SK-N-SH treated with all-trans-retinoic acid at 6 μM for 48 hours (cell line): ENCODE data around the gene ZNF536.
A peak's percentile ranks its signal among the peaks of the same experiment; 100 is the strongest.

Experiments
- ATAC-seq: fragments of 200-7000 bp; cut with Tn5 transposase; 3 replicates; pipeline ENCODE4 v1.9.1; 2020; ENCODE audit warnings: mild to moderate bottlenecking, moderate library complexity
- BACH2 ChIP-seq: fragments of 250-450 bp; sonication (Bioruptor Pico); IDR thresholded peaks from 2 replicates; pipeline ENCODE4 v1.9.0; 2021; ENCODE audit warnings: mild to moderate bottlenecking, borderline replicate concordance
- CSDC2 ChIP-seq: fragments of 250-450 bp; sonication (Bioruptor Pico); IDR thresholded peaks from 2 replicates; pipeline ENCODE4 v1.5.0; 2020; ENCODE audit warnings: mild to moderate bottlenecking, moderate library complexity
- CSRNP3 ChIP-seq: fragments of 250-450 bp; sonication (Bioruptor Pico); IDR thresholded peaks from 2 replicates; pipeline ENCODE4 v1.5.1; 2021; ENCODE audit warnings: mild to moderate bottlenecking, moderate library complexity
- ISL1 ChIP-seq: fragments of 250-450 bp; sonication (Bioruptor Pico); IDR thresholded peaks from 2 replicates; pipeline ENCODE4 v2.1.2; 2022; ENCODE audit warnings: mild to moderate bottlenecking, moderate library complexity
- OSR1 ChIP-seq: fragments of 250-450 bp; sonication (Bioruptor Pico); IDR thresholded peaks from 2 replicates; pipeline ENCODE4 v1.8.0; 2022; ENCODE audit warnings: moderate library complexity, mild to moderate bottlenecking, inconsistent platforms
- PPARA ChIP-seq: fragments of 250-450 bp; sonication (Bioruptor Pico); IDR thresholded peaks from 2 replicates; pipeline ENCODE4 v1.5.0; 2020; ENCODE audit warnings: mild to moderate bottlenecking, borderline replicate concordance
- SNAI2 ChIP-seq: fragments of 250-450 bp; sonication (Bioruptor Pico); IDR thresholded peaks from 2 replicates; pipeline ENCODE4 v1.5.0; 2020; ENCODE audit warnings: mild to moderate bottlenecking, moderate library complexity
- TCF4 ChIP-seq: fragments of 250-450 bp; sonication (Bioruptor Pico); IDR thresholded peaks from 2 replicates; pipeline ENCODE4 v1.8.0; 2021; ENCODE audit warnings: mild to moderate bottlenecking, moderate library complexity, borderline replicate concordance
- TOX ChIP-seq: fragments of 250-450 bp; sonication (Bioruptor Pico); IDR thresholded peaks from 2 replicates; pipeline ENCODE4 v1.8.0; 2021; ENCODE audit warnings: mild to moderate bottlenecking, moderate library complexity, borderline replicate concordance
- ZC3H10 ChIP-seq: fragments of 250-450 bp; sonication (Bioruptor Pico); IDR thresholded peaks from 2 replicates; pipeline ENCODE4 v1.5.1; 2021; ENCODE audit warnings: mild to moderate bottlenecking, moderate library complexity
- ZFP3 ChIP-seq: fragments of 250-450 bp; sonication (Bioruptor Pico); IDR thresholded peaks from 2 replicates; pipeline ENCODE4 v1.5.0; 2020; ENCODE audit warnings: mild to moderate bottlenecking, moderate library complexity
- ZFP30 ChIP-seq: fragments of 450-650 bp; formaldehyde crosslinking; IDR thresholded peaks from 2 replicates; pipeline ENCODE4 v1.5.0; 2022; ENCODE audit warnings: mild to moderate bottlenecking, moderate library complexity
- ZNF565 ChIP-seq: fragments of 450-650 bp; formaldehyde crosslinking; conservative IDR thresholded peaks from 2 replicates; pipeline ENCODE4 v1.5.0; 2020; ENCODE audit warnings: low read depth, mild to moderate bottlenecking, moderate library complexity
- ZNF8 ChIP-seq: fragments of 450-650 bp; formaldehyde crosslinking; IDR thresholded peaks from 2 replicates; pipeline ENCODE4 v1.5.0; 2020; ENCODE audit warnings: mild to moderate bottlenecking, moderate library complexity
- TF ChIP-seq, protein P1 (sequence below): fragments of 250-450 bp; sonication (Bioruptor Pico); IDR thresholded peaks from 2 replicates; pipeline ENCODE4 v1.8.0; 2021; ENCODE audit warnings: low read depth, mild to moderate bottlenecking, moderate library complexity, borderline replicate concordance
- TF ChIP-seq, protein P2 (sequence below): fragments of 250-450 bp; sonication (Bioruptor Pico); IDR thresholded peaks from 2 replicates; pipeline ENCODE4 v1.8.0; 2020; ENCODE audit warnings: mild to moderate bottlenecking, moderate library complexity, borderline replicate concordance
- TF ChIP-seq, protein P3 (sequence below): fragments of 250-450 bp; sonication (Bioruptor Pico); IDR thresholded peaks from 2 replicates; pipeline ENCODE4 v1.5.0; 2020; ENCODE audit warnings: mild to moderate bottlenecking, moderate library complexity
- TF ChIP-seq, protein P4 (sequence below): fragments of 250-450 bp; sonication (Bioruptor Pico); IDR thresholded peaks from 2 replicates; pipeline ENCODE4 v1.5.1; 2020; ENCODE audit warnings: low read depth, mild to moderate bottlenecking, moderate library complexity

The ZNF536 gene

GRCh38 chr19:30420881-30421280 is 48.7 kb downstream of the ZNF536 start:
- TF ChIP-seq BACH2 (CRISPR knock-in tag) (no peak), ZFP3 (CRISPR knock-in tag) (no peak), TOX (no peak)
- no peak for ATAC-seq

- TF ChIP-seq TCF4 (no peak), SNAI2 (CRISPR knock-in tag) (no peak), CSDC2 (CRISPR knock-in tag) (no peak), BACH2 (CRISPR knock-in tag) (no peak), PPARA (CRISPR knock-in tag) (no peak), ISL1 (CRISPR knock-in tag) (no peak), ZC3H10 (CRISPR knock-in tag) (no peak), CSRNP3 (CRISPR knock-in tag) (no peak), ZFP3 (CRISPR knock-in tag) (no peak), TOX (no peak), ZNF565 (CRISPR knock-in tag) (no peak)
- TF ChIP-seq, protein P1, sequence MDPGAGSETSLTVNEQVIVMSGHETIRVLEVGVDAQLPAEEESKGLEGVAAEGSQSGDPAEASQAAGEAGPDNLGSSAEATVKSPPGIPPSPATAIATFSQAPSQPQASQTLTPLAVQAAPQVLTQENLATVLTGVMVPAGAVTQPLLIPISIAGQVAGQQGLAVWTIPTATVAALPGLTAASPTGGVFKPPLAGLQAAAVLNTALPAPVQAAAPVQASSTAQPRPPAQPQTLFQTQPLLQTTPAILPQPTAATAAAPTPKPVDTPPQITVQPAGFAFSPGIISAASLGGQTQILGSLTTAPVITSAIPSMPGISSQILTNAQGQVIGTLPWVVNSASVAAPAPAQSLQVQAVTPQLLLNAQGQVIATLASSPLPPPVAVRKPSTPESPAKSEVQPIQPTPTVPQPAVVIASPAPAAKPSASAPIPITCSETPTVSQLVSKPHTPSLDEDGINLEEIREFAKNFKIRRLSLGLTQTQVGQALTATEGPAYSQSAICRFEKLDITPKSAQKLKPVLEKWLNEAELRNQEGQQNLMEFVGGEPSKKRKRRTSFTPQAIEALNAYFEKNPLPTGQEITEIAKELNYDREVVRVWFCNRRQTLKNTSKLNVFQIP (CRISPR knock-in tag): no peak
- TF ChIP-seq, protein P2, sequence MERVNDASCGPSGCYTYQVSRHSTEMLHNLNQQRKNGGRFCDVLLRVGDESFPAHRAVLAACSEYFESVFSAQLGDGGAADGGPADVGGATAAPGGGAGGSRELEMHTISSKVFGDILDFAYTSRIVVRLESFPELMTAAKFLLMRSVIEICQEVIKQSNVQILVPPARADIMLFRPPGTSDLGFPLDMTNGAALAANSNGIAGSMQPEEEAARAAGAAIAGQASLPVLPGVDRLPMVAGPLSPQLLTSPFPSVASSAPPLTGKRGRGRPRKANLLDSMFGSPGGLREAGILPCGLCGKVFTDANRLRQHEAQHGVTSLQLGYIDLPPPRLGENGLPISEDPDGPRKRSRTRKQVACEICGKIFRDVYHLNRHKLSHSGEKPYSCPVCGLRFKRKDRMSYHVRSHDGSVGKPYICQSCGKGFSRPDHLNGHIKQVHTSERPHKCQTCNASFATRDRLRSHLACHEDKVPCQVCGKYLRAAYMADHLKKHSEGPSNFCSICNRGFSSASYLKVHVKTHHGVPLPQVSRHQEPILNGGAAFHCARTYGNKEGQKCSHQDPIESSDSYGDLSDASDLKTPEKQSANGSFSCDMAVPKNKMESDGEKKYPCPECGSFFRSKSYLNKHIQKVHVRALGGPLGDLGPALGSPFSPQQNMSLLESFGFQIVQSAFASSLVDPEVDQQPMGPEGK: no peak
- TF ChIP-seq, protein P3, sequence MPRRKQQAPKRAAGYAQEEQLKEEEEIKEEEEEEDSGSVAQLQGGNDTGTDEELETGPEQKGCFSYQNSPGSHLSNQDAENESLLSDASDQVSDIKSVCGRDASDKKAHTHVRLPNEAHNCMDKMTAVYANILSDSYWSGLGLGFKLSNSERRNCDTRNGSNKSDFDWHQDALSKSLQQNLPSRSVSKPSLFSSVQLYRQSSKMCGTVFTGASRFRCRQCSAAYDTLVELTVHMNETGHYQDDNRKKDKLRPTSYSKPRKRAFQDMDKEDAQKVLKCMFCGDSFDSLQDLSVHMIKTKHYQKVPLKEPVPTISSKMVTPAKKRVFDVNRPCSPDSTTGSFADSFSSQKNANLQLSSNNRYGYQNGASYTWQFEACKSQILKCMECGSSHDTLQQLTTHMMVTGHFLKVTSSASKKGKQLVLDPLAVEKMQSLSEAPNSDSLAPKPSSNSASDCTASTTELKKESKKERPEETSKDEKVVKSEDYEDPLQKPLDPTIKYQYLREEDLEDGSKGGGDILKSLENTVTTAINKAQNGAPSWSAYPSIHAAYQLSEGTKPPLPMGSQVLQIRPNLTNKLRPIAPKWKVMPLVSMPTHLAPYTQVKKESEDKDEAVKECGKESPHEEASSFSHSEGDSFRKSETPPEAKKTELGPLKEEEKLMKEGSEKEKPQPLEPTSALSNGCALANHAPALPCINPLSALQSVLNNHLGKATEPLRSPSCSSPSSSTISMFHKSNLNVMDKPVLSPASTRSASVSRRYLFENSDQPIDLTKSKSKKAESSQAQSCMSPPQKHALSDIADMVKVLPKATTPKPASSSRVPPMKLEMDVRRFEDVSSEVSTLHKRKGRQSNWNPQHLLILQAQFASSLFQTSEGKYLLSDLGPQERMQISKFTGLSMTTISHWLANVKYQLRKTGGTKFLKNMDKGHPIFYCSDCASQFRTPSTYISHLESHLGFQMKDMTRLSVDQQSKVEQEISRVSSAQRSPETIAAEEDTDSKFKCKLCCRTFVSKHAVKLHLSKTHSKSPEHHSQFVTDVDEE (CRISPR knock-in tag): no peak
- TF ChIP-seq, protein P4, sequence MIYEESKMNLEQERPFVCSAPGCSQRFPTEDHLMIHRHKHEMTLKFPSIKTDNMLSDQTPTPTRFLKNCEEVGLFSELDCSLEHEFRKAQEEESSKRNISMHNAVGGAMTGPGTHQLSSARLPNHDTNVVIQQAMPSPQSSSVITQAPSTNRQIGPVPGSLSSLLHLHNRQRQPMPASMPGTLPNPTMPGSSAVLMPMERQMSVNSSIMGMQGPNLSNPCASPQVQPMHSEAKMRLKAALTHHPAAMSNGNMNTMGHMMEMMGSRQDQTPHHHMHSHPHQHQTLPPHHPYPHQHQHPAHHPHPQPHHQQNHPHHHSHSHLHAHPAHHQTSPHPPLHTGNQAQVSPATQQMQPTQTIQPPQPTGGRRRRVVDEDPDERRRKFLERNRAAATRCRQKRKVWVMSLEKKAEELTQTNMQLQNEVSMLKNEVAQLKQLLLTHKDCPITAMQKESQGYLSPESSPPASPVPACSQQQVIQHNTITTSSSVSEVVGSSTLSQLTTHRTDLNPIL (CRISPR knock-in tag): no peak
- ATAC-seq: no peak
These were observed 49.4 kb downstream of the ZNF536 start for GRCh38 chr19:30421571-30421970.

DNA sequence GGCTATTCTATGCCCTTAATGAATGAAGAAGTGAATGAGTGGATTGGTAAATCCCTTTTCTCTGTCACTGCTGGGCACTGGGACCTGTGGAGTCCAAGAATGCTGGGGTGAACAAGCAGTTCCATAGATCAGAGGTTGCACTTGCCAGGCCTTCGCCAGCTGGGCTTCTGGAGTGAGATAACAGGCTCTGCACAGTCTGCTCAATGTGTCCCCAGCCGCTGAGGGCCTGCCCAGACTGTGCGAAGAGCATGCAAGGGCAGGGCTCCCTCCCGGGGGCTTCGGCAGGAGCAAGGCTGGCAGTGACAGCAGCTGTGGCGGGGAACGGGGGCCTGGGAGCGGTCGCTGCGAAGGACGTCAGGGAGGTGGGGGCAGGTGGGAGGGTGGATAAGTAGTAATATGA is 51.3 kb downstream of the ZNF536 start:
- no peak; the same call in 2 of the 3 replicates for ATAC-seq
- TF ChIP-seq TCF4: peak; percentile 47; the same call in 1 of the 2 replicates
- TF ChIP-seq OSR1 (CRISPR knock-in tag): no peak

DNA sequence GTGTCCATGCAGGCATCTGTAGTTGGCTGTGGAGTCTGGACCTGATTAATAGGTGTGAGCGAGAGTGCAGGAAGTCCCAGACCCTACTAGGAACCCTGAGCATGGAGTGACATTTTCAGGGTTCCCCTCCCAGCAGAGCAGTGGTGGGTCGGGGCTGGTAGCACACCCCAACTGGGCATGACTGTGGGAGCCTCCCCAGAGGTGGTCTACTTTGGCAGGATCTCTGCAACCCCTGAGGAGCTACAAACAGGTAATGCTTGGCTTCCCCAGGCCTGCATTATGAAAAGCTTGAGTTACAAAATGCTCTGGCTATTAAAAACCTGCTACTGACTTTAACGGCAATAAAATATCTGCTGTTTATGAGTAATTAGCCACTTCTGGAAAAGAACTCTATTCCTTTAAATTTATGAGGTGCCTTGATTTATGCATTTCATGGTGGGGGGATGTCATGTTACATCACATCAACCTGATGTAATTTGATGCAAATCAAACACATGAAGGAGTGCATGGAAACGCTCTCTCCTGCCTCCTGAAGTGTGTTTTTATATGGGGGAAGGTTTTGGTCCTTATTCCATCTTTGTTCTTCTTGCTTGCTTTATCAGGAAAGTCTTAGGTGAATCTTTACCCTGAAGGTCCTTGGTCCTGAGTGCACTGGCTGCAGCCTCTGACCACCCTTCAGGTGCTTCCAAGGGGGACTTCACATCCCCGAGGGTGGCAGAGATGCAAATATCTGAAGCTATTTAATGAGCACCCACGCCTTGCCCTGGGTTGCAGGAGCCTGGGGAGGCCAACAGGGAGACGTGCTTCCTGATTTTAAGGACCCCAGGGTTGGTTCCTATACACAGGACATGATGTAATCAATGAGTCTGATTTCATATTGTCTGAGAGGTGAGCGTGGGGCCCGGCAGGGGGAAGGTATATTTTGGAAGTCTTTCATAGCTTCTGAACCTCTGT is 54.0 kb downstream of the ZNF536 start:
- no peak for ATAC-seq
- TF ChIP-seq, protein P4 (CRISPR knock-in tag): no peak
- no peak for TF ChIP-seq ZFP30
- no peak for TF ChIP-seq ISL1 (CRISPR knock-in tag)
- no peak for TF ChIP-seq OSR1 (CRISPR knock-in tag)
- TF ChIP-seq PPARA (CRISPR knock-in tag): no peak
- no peak for TF ChIP-seq ZC3H10 (CRISPR knock-in tag)
- TF ChIP-seq, protein P1 (CRISPR knock-in tag): no peak
- TF ChIP-seq ZNF8: no peak
- TF ChIP-seq, all 23 proteins: peak for 0
